ENCODE measurements around the gene FOXRED2.

GRCh38 chr22:36478966-36479365, 27.9 kb downstream of the FOXRED2 start:
- TF ChIP-seq CTCF (IDR thresholded peaks at IDR 0.05; ENCODE audit: insufficient read depth, low read length, poor library complexity, severe bottlenecking): no peak
- TF ChIP-seq EZH2phosphoT487 (conservative IDR thresholded peaks at IDR 0.05; ENCODE audit: low read length): no peak

Data from SU-DHL-6 (cell line).